ENCODE results near the gene SLC4A9.

GRCh38 chr5:140327589-140327988 is 32.4 kb upstream of the SLC4A9 start:
- TF ChIP-seq POLR2A (IDR thresholded peaks at IDR 0.05), result no peak
- no peak for TF ChIP-seq CTCF (IDR thresholded peaks at IDR 0.05)
